GM18502 (cell line): ENCODE results near the gene CTDNEP1.

Experiments
- ATAC-seq: cut with Tn5 transposase; IDR thresholded peaks from one replicate; pipeline ENCODE4 v1.9.1; 2021; ENCODE audit warnings: mild to moderate bottlenecking; ENCODE audit not compliant: unreplicated experiment, poor library complexity

The CTDNEP1 gene

GRCh38 chr17:7219229-7219811 is 32.2 kb downstream of the CTDNEP1 start:
- no peak for ATAC-seq

GRCh38 chr17:7218758-7219157 is 32.8 kb downstream of the CTDNEP1 start:
- ATAC-seq = no peak

- ATAC-seq = no peak
Measured at GRCh38 chr17:7218166-7218565, 33.4 kb downstream of the CTDNEP1 start.

- ATAC-seq = no peak
Measured at GRCh38 chr17:7217113-7217987, 34.2 kb downstream of the CTDNEP1 start.

GRCh38 chr17:7216242-7217112 is 35.1 kb downstream of the CTDNEP1 start:
- ATAC-seq = no peak

- no peak for ATAC-seq
Measured at GRCh38 chr17:7215652-7216180, 35.8 kb downstream of the CTDNEP1 start.

GRCh38 chr17:7215136-7215638 is 36.3 kb downstream of the CTDNEP1 start:
- ATAC-seq = no peak

- ATAC-seq = peak; percentile 86
Measured at GRCh38 chr17:7214300-7215135, 37.0 kb downstream of the CTDNEP1 start.

GRCh38 chr17:7213895-7214299 is 37.6 kb downstream of the CTDNEP1 start:
- no peak for ATAC-seq

- ATAC-seq = no peak
Measured at GRCh38 chr17:7211491-7212273, 39.9 kb downstream of the CTDNEP1 start.

- no peak for ATAC-seq
Measured at GRCh38 chr17:7208754-7209460, 42.6 kb downstream of the CTDNEP1 start.

- no peak for ATAC-seq
Measured at GRCh38 chr17:7208027-7208571, 43.4 kb downstream of the CTDNEP1 start.

GRCh38 chr17:7207120-7208001 is 44.2 kb downstream of the CTDNEP1 start:
- no peak for ATAC-seq

- no peak for ATAC-seq
Measured at GRCh38 chr17:7205561-7205960, 46.0 kb downstream of the CTDNEP1 start.

- peak; percentile 86 for ATAC-seq
Measured at GRCh38 chr17:7204828-7205461, 46.6 kb downstream of the CTDNEP1 start.

- ATAC-seq = no peak
Measured at GRCh38 chr17:7204336-7204735, 47.2 kb downstream of the CTDNEP1 start.
